Ascending aorta (tissue), 2 donors: ENCODE data around the gene TMEM151A. TPM values are rescaled to one million over a fixed set of nuclear protein-coding genes. Genes with fewer than 3 reads are reported as not detected.

Source experiments
- DNase-seq, 2 donors: peaks; one replicate each; pipeline ENCODE4 v3.0.0-alpha.2; 2019; ENCODE audit warnings: low spot score in 2 of 2
- H3K27ac ChIP-seq, 2 donors: fragments of 200-600 bp; sonication (generic); one replicate each; pipeline ENCODE4 v1.5.1; 2016 to 2017; ENCODE audit warnings: mild to moderate bottlenecking in 1 of 2
- H3K27me3 ChIP-seq: fragments of 200-600 bp; sonication (generic); one replicate; pipeline ENCODE4 v1.5.1; 2017
- H3K36me3 ChIP-seq, 2 donors: fragments of 200-600 bp; sonication (generic); one replicate each; pipeline ENCODE4 v1.5.1; 2016
- H3K4me1 ChIP-seq, 2 donors: fragments of 200-600 bp; sonication (generic); one replicate each; pipeline ENCODE4 v1.5.1; 2016 to 2017; ENCODE audit warnings: mild to moderate bottlenecking in 1 of 2
- H3K4me3 ChIP-seq, 2 donors: fragments of 200-600 bp; sonication (generic); one replicate each; pipeline ENCODE4 v1.5.1; 2016 to 2017; ENCODE audit warnings: mild to moderate bottlenecking in 1 of 2
- H3K9me3 ChIP-seq, 2 donors: fragments of 200-600 bp; sonication (generic); one replicate each; pipeline ENCODE4 v1.5.1; 2016
- intact Hi-C: fragments of 100-400 bp; cut with DNase I; formaldehyde crosslinking; loops from one replicate; pipeline ENCODE4 v1.15.1; 2023
- total RNA-seq: library from RNA; depleted of rRNA; stranded (reverse); fragments of >200 nt; gene quantifications from one replicate; pipeline ENCODE4 v1.1.0, GENCODE V29; 2016
- TF ChIP-seq, protein P1 (sequence below), 3 experiments: fragments of 200-600 bp in 2 of 3; fragments of 450-650 bp in 1 of 3; sonication (generic) in 2 of 3; IDR thresholded peaks; one replicate each; pipeline ENCODE4 v1.5.1; 2016 to 2019; ENCODE audit warnings: antibody characterized with exemption in 3 of 3, mild to moderate bottlenecking in 1 of 3, moderate library complexity in 1 of 3

TMEM151A gene
- total RNA-seq, 1 donor from 2014 or later: 3.6 TPM

DNA sequence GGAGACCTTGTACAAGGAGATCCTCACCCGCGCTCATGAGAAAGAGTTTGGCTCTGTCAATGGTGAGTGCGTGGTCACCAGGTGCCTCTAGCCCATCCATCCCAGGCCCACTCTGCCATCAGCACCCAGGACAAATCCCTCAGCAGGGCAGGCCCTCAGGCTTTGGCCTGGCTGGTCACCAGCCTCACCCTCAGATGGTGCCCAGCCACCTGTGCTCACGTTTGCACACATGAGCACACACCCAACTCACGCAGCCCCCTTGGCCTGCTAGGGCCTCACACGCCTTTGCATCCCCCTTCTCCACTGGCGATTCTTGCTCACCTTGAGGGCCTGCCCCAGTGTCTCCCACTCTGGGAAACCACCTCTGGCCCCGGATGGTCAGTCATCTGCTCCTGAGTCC is 27.3 kb upstream of the TMEM151A start:
- TF ChIP-seq, protein P1, sequence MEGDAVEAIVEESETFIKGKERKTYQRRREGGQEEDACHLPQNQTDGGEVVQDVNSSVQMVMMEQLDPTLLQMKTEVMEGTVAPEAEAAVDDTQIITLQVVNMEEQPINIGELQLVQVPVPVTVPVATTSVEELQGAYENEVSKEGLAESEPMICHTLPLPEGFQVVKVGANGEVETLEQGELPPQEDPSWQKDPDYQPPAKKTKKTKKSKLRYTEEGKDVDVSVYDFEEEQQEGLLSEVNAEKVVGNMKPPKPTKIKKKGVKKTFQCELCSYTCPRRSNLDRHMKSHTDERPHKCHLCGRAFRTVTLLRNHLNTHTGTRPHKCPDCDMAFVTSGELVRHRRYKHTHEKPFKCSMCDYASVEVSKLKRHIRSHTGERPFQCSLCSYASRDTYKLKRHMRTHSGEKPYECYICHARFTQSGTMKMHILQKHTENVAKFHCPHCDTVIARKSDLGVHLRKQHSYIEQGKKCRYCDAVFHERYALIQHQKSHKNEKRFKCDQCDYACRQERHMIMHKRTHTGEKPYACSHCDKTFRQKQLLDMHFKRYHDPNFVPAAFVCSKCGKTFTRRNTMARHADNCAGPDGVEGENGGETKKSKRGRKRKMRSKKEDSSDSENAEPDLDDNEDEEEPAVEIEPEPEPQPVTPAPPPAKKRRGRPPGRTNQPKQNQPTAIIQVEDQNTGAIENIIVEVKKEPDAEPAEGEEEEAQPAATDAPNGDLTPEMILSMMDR (IDR thresholded peaks at IDR 0.05): no peak
- Histone ChIP-seq H3K4me1 (peaks cover 0 to 11% of the 10 kb centered on the region in 2 donors), H3K9me3 (no peaks in the 10 kb centered on the region), H3K4me3 (no peak overlapping the region), H3K36me3 (peaks cover 31 to 55% of the 10 kb centered on the region in 2 donors), H3K27me3 (no peaks in the 10 kb centered on the region), H3K27ac (no peak overlapping the region)
- intact Hi-C loops: loop anchor here (10.0 kb wide), 1 partner anchor 410 kb away; the partner anchor contains the start of gene CFL1
- DNase-seq: no peak

DNA sequence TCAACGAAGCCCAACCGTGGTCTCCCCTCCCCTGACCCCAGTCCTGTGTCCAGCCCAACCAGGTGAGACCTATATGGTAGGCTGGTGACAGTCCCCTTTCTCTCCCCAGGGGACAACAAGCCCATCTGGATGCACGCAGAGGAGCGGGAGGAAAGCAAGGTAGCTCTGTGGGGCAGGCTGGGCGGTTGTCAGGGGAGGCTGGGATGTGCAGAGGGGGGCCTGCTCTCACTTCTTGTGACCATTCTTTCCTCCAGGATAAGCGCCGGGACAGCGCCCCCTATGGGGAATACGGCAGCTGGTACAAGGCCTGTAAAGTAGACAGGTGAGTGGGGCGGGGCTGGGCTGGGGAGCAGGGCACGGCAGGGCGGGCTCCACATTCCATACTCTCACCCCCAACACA is 26.8 kb upstream of the TMEM151A start:
- Histone ChIP-seq H3K36me3 (peaks cover 31 to 54% of the 10 kb centered on the region in 2 donors), H3K27me3 (no peaks in the 10 kb centered on the region), H3K27ac (no peak overlapping the region), H3K4me1 (peaks cover 0 to 16% of the 10 kb centered on the region in 2 donors), H3K4me3 (no peak overlapping the region), H3K9me3 (no peaks in the 10 kb centered on the region)
- TF ChIP-seq, protein P1 (IDR thresholded peaks at IDR 0.05): peak in 1 of 3 experiments; percentile 13
- DNase-seq: no peak
- intact Hi-C loops: loop anchor here (5.0 to 10.0 kb wide), 2 partner anchors 193 to 410 kb away; partner anchors contain the start of genes CFL1 and PACS1

DNA sequence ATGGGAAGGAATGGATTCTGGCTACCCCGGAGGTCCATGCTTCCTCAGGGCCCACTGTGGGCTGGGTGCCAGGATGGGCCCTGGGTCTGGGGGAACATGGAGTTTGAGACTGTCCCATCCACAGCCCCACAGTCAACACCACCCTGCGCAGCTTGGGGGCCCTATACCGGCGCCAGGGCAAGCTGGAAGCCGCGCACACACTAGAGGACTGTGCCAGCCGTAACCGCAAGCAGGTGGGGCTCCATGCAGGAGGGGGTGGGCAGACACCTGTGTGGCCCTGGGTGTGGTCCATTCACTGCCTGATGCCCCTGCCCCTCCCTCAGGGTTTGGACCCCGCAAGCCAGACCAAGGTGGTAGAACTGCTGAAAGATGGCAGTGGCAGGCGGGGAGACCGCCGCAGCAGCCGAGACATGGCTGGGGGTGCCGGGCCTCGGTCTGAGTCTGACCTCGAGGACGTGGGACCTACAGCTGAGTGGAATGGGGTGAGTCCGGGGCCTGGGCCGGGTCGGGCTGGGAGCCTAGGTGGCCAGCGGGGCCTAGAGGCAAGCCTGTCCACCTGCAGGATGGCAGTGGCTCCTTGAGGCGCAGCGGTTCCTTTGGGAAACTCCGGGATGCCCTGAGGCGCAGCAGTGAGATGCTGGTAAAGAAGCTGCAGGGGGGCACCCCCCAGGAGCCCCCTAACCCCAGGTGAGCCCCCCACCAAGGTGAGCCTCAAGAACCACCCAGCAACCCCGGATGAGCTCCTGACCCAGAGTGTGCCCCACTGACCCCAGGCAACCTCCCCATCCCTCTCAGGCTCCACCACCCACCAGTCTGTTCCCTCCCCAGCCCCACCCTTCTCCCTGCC is 25.9 kb upstream of the TMEM151A start:
- intact Hi-C loops: loop anchor here (2.0 to 10.0 kb wide), 3 partner anchors 193 to 603 kb away; partner anchors contain the start of genes CFL1, PACS1 and RELA
- Histone ChIP-seq H3K4me3 (no peak overlapping the region), H3K4me1 (peaks cover 0 to 24% of the 10 kb centered on the region in 2 donors), H3K36me3 (peaks cover 31 to 46% of the 10 kb centered on the region in 2 donors), H3K9me3 (no peaks in the 10 kb centered on the region), H3K27me3 (no peaks in the 10 kb centered on the region), H3K27ac (peak overlapping the region in 1 of 2 donors; percentile 94)
- DNase-seq: no peak
- TF ChIP-seq, protein P1 (IDR thresholded peaks at IDR 0.05): no peak

DNA sequence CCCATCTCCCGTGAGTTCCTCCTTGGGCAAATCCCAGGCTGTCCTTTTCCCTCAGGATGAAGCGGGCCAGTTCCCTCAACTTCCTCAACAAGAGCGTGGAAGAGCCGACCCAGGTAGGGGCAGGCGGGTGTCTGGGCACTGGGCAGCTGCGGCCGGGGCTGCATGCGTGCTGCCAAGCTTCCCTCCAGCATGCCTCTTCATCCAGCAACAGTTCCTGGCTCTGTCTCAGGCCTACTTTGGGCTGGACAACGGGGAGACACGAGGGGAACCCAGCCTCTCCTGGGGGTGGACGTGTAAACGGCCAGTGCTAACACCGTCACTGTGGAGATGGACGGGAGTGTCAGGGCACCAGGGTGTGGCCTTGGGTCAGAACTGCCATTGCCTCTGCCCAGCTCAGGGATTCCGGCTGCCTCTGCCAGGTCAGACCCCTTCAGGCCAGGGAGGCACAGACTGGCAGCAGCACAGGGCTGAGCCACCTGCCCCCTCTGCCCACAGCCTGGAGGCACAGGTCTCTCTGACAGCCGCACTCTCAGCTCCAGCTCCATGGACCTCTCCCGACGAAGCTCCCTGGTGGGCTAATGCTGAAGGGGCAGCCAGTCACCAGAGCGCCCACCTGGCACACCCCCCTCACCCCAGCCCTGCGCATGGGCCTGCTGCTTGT is 25.2 kb upstream of the TMEM151A start:
- no peaks in the 10 kb centered on the region for H3K27me3 ChIP-seq
- peak overlapping the region; percentile 63 to 84 for H3K4me3 ChIP-seq
- intact Hi-C loops: loop anchor here (2.0 to 10.0 kb wide), 3 partner anchors 194 to 604 kb away; partner anchors contain the start of genes CFL1, PACS1 and RELA
- H3K27ac ChIP-seq: peak overlapping the region; percentile 94 to 99
- TF ChIP-seq, protein P1 (IDR thresholded peaks at IDR 0.05): no peak
- peaks cover 0 to 24% of the 10 kb centered on the region in 2 donors for H3K4me1 ChIP-seq
- H3K36me3 ChIP-seq: peaks cover 32 to 39% of the 10 kb centered on the region in 2 donors
- H3K9me3 ChIP-seq: no peaks in the 10 kb centered on the region
- no peak for DNase-seq

DNA sequence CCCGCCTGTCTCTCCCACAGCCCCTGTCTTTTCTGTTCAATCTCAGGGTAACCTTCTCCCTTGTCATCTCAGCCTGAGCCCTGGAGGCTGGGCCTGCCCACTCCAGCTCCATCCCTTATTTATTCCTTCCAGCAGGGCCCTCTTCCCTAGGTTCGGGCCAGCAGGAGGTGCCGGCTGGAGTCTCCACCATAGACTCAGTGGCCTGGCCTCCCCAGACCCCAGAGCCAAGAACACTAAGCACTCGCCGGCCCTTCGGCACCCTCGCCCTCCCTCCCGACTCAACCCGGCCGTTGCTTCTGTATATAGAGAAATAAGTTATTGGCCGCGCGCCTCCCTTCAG is 24.7 kb upstream of the TMEM151A start:
- Histone ChIP-seq H3K36me3 (peaks cover 33 to 39% of the 10 kb centered on the region in 2 donors), H3K27ac (peak overlapping the region; percentile 94 to 99), H3K9me3 (no peaks in the 10 kb centered on the region), H3K4me3 (peak overlapping the region; percentile 63 to 84), H3K4me1 (peaks cover 0 to 24% of the 10 kb centered on the region in 2 donors), H3K27me3 (no peaks in the 10 kb centered on the region)
- intact Hi-C loops: loop anchor here (2.0 to 10.0 kb wide), 3 partner anchors 195 to 604 kb away; partner anchors contain the start of genes CFL1, PACS1 and RELA
- TF ChIP-seq, protein P1 (IDR thresholded peaks at IDR 0.05): no peak
- DNase-seq: no peak
